Activated CD4-positive, alpha-beta T cell treated with anti-CD3 and anti-CD28 coated beads, Interleukin-2, amount 50 U/mL, for 24 hours (primary cell): ENCODE data around the gene IL10.

Source experiments
- DNase-seq, 2 donors: peaks; one replicate each; pipeline ENCODE4 v3.0.0-alpha.2; 2020; ENCODE audit warnings: low read depth in 1 of 2, low spot score in 1 of 2

IL10 gene

GRCh38 chr1:206772243-206772937 lies at the start of gene IL10:
Gene IL10 (minus strand): TSS chr1:206772494. CDS start chr1:206772435, 59 bp downstream.
- DNase-seq = no peak

GRCh38 chr1:206821493-206821892 lies 49.2 kb upstream of the IL10 start:
- DNase-seq = no peak

- peak in 1 of 2 donors; percentile 52 for DNase-seq
These were observed 44.3 kb upstream of the IL10 start for GRCh38 chr1:206816390-206817287.

- DNase-seq = no peak
These were observed 42.5 kb upstream of the IL10 start for GRCh38 chr1:206814716-206815341.

- no peak for DNase-seq
These were observed 40.2 kb upstream of the IL10 start for GRCh38 chr1:206812471-206812870.

- DNase-seq = no peak
These were observed 37.3 kb upstream of the IL10 start for GRCh38 chr1:206809504-206810084.

GRCh38 chr1:206808615-206809014 lies 36.3 kb upstream of the IL10 start:
- peak in 1 of 2 donors; percentile 47 for DNase-seq

GRCh38 chr1:206805357-206805756 lies 33.1 kb upstream of the IL10 start:
- DNase-seq = no peak

- no peak for DNase-seq
These were observed 32.0 kb upstream of the IL10 start for GRCh38 chr1:206804156-206804737.

GRCh38 chr1:206803221-206803730 lies 31.0 kb upstream of the IL10 start:
- peak; percentile 43 to 78 for DNase-seq

GRCh38 chr1:206802401-206802800 lies 30.1 kb upstream of the IL10 start:
- DNase-seq = no peak

- DNase-seq = no peak
These were observed 29.2 kb upstream of the IL10 start for GRCh38 chr1:206801467-206801866.

GRCh38 chr1:206800891-206801290 lies 28.6 kb upstream of the IL10 start:
- DNase-seq = no peak

GRCh38 chr1:206800411-206800810 lies 28.1 kb upstream of the IL10 start:
- no peak for DNase-seq

GRCh38 chr1:206799311-206799710 lies 27.0 kb upstream of the IL10 start:
- no peak for DNase-seq

- DNase-seq = no peak
These were observed 26.2 kb upstream of the IL10 start for GRCh38 chr1:206798384-206798996.

- DNase-seq = no peak
These were observed 25.5 kb upstream of the IL10 start for GRCh38 chr1:206797534-206798383.

GRCh38 chr1:206796981-206797402 lies 24.7 kb upstream of the IL10 start:
- DNase-seq = no peak

- no peak for DNase-seq
These were observed 23.8 kb upstream of the IL10 start for GRCh38 chr1:206796116-206796515.
